GM10248 (cell line): Measurements from ENCODE around the gene SVOPL.
"Not testable (repeated sequence)": the region's sequence is repeated elsewhere in the genome, so short reads cannot be mapped to it uniquely, and the experiment has no call there.

Source experiments
- CTCF ChIA-PET: fragments of 300-600 bp; sonication (Branson Sonifier 250); formaldehyde crosslinking; extraction: SDS; loops from one replicate; lab custom pipeline; 2021; ENCODE audit warnings: antibody characterized with exemption; lab: Yijun Ruan, JAX
- POLR2A ChIA-PET: fragments of 350-650 bp; sonication (Branson Sonifier 250); formaldehyde crosslinking; extraction: SDS; loops from one replicate; lab custom pipeline; 2020; ENCODE audit warnings: antibody characterized with exemption; lab: Yijun Ruan, JAX
- DNase-seq: peaks from one replicate; pipeline ENCODE4 v3.0.0; 2012; ENCODE audit errors: extremely low spot score
- CTCF ChIP-seq: IDR thresholded peaks from 2 replicates; pipeline ENCODE4 v1.5.1; 2012; ENCODE audit warnings: mild to moderate bottlenecking, low read depth; ENCODE audit errors: extremely low read depth, missing control alignments, control extremely low read depth

Gene SVOPL

GRCh38 chr7:138695106-138695505, 6.1 kb downstream of the SVOPL start:
- CTCF ChIA-PET = no interaction called here
- TF ChIP-seq CTCF = no peak
- POLR2A ChIA-PET = no interaction called here
- DNase-seq = no peak

- ChIA-PET CTCF (no interaction called here), POLR2A (no interaction called here)
- DNase-seq = no peak
- TF ChIP-seq CTCF = no peak
Observed at GRCh38 chr7:138691178-138691577, 10.0 kb downstream of the SVOPL start.

- ChIA-PET CTCF (no interaction called here), POLR2A (no interaction called here)
- TF ChIP-seq CTCF = no peak
- DNase-seq = no peak
Observed at GRCh38 chr7:138690495-138690894, 10.7 kb downstream of the SVOPL start.

GRCh38 chr7:138688037-138688436, 13.1 kb downstream of the SVOPL start:
- CTCF ChIA-PET, DNase-seq, POLR2A ChIA-PET: not testable (repeated sequence)

- ChIA-PET CTCF (no interaction called here), POLR2A (no interaction called here)
- no peak for DNase-seq
- TF ChIP-seq CTCF = no peak
Observed at GRCh38 chr7:138684340-138684739, 16.8 kb downstream of the SVOPL start.

- ChIA-PET POLR2A (no interaction called here), CTCF (no interaction called here)
- no peak for DNase-seq
- no peak for TF ChIP-seq CTCF
Observed at GRCh38 chr7:138679793-138680192, 21.4 kb downstream of the SVOPL start.

GRCh38 chr7:138670594-138670993, 30.6 kb downstream of the SVOPL start:
- ChIA-PET CTCF (no interaction called here), POLR2A (no interaction called here)
- DNase-seq = no peak
- TF ChIP-seq CTCF = no peak

GRCh38 chr7:138669364-138669763, 31.8 kb downstream of the SVOPL start:
- no peak for DNase-seq
- ChIA-PET POLR2A (no interaction called here), CTCF (no interaction called here)
- no peak for TF ChIP-seq CTCF
